ENCODE measurements around the gene GJC3.
"Not testable (repeated sequence)": the region's sequence is repeated elsewhere in the genome, so short reads cannot be mapped to it uniquely, and the experiment has no call there.

The GJC3 gene

DNA sequence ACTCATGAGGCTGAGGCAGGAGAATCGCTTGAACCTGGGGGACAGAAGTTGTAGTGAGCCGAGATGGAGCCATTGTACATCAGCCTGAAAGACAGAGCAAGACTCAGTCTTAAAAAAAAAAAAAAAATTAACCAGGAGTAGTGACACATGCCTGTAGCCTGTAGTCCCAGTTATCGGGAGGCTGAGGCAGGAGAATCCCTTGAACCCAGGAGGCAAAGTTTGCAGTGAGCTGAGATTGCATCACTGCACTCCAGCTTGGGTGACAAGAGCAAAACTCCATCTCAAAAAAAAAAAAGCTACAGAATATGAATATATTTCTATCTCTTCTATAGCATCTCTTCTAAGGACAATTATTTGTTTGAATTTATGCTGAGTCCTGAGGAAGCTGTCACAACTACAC is 39.9 kb upstream of the GJC3 start:
- Histone ChIP-seq H4K20me1 (ENCODE audit: control insufficient read depth, insufficient read depth, low read depth, low read length) (no peaks in the 10 kb centered on the region), H3K79me2 (ENCODE audit: control insufficient read depth, low read length) (no peaks in the 10 kb centered on the region), H3K9me2 (replicated peaks; ENCODE audit: control insufficient read depth, low read length) (no peaks in the 10 kb centered on the region), H3K27me3 (ENCODE audit: control insufficient read depth, low read length) (peaks cover 34% of the 10 kb centered on the region), H3F3A (ENCODE audit: control insufficient read depth, insufficient read depth) (no peaks in the 10 kb centered on the region), H3K27ac (ENCODE audit: low read depth, low read length) (no peak overlapping the region), H3K4me2 (ENCODE audit: low read length) (no peak overlapping the region), H3K36me3 (ENCODE audit: control insufficient read depth, low read length) (no peaks in the 10 kb centered on the region), H3K4me3 (ENCODE audit: low read length) (no peak overlapping the region), H3K4me1 (ENCODE audit: control insufficient read depth, low read length) (no peaks in the 10 kb centered on the region), H3K9me3 (ENCODE audit: control insufficient read depth, insufficient read depth, low read length) (no peaks in the 10 kb centered on the region)
- TF ChIP-seq EZH2phosphoT487 (IDR thresholded peaks at IDR 0.05; ENCODE audit: borderline replicate concordance, low read length), result no peak
- TF ChIP-seq CTCF (IDR thresholded peaks at IDR 0.05; ENCODE audit: low read depth, low read length, poor library complexity, severe bottlenecking), result no peak

- H3K9me3 ChIP-seq (ENCODE audit: control insufficient read depth, insufficient read depth, low read length), result no peaks in the 10 kb centered on the region
- no peaks in the 10 kb centered on the region for H3K79me2 ChIP-seq (ENCODE audit: control insufficient read depth, low read length)
- no peaks in the 10 kb centered on the region for H3F3A ChIP-seq (ENCODE audit: control insufficient read depth, insufficient read depth)
- H4K20me1 ChIP-seq (ENCODE audit: control insufficient read depth, insufficient read depth, low read depth, low read length), result no peaks in the 10 kb centered on the region
- peaks cover 33% of the 10 kb centered on the region for H3K27me3 ChIP-seq (ENCODE audit: control insufficient read depth, low read length)
- no peaks in the 10 kb centered on the region for H3K9me2 ChIP-seq (replicated peaks; ENCODE audit: control insufficient read depth, low read length)
- H3K27ac ChIP-seq (ENCODE audit: low read depth, low read length), result no peak overlapping the region
- no peak overlapping the region for H3K4me2 ChIP-seq (ENCODE audit: low read length)
- no peaks in the 10 kb centered on the region for H3K36me3 ChIP-seq (ENCODE audit: control insufficient read depth, low read length)
- peaks cover 2% of the 10 kb centered on the region for H3K4me1 ChIP-seq (ENCODE audit: control insufficient read depth, low read length)
- H3K4me3 ChIP-seq (ENCODE audit: low read length), result no peak overlapping the region
- TF ChIP-seq CTCF (IDR thresholded peaks at IDR 0.05; ENCODE audit: low read depth, low read length, poor library complexity, severe bottlenecking) (no peak), EZH2phosphoT487 (IDR thresholded peaks at IDR 0.05; ENCODE audit: borderline replicate concordance, low read length) (no peak)
These were observed 29.3 kb upstream of the GJC3 start for GRCh38 chr7:99958564-99959227.

DNA sequence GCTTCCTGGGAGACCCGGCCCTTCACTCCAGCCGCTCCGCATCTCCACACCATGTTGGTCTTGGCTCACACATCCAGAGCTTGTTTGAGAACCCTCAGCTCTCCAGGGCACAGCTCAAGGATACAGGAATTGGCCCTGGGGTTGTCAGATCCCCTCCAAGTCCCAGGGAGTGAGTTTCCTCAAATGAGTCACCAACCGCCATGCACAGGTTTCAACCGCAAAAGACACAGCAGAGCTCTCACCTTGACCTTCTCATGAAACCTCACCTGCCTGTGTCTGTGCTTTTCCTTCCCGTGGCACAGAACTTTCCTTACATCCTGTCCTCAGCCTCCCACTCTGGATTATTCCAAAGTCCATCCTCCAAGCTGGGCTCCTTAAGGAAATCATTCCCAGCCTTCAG is 25.8 kb upstream of the GJC3 start:
- TF ChIP-seq CTCF (IDR thresholded peaks at IDR 0.05; ENCODE audit: low read depth, low read length, poor library complexity, severe bottlenecking) (no peak), EZH2phosphoT487 (IDR thresholded peaks at IDR 0.05; ENCODE audit: borderline replicate concordance, low read length) (no peak)
- H3K4me2 ChIP-seq (ENCODE audit: low read length), result no peak overlapping the region
- H3K4me1 ChIP-seq (ENCODE audit: control insufficient read depth, low read length), result peaks cover 7% of the 10 kb centered on the region
- H3K4me3 ChIP-seq (ENCODE audit: low read length), result no peak overlapping the region
- H4K20me1 ChIP-seq (ENCODE audit: control insufficient read depth, insufficient read depth, low read depth, low read length), result no peaks in the 10 kb centered on the region
- no peaks in the 10 kb centered on the region for H3K79me2 ChIP-seq (ENCODE audit: control insufficient read depth, low read length)
- no peak overlapping the region for H3K27ac ChIP-seq (ENCODE audit: low read depth, low read length)
- H3K9me3 ChIP-seq (ENCODE audit: control insufficient read depth, insufficient read depth, low read length), result peaks cover 7% of the 10 kb centered on the region
- no peaks in the 10 kb centered on the region for H3K9me2 ChIP-seq (replicated peaks; ENCODE audit: control insufficient read depth, low read length)
- peaks cover 33% of the 10 kb centered on the region for H3K27me3 ChIP-seq (ENCODE audit: control insufficient read depth, low read length)
- H3K36me3 ChIP-seq (ENCODE audit: control insufficient read depth, low read length), result no peaks in the 10 kb centered on the region
- no peaks in the 10 kb centered on the region for H3F3A ChIP-seq (ENCODE audit: control insufficient read depth, insufficient read depth)

- peaks cover 33% of the 10 kb centered on the region for H3K27me3 ChIP-seq (ENCODE audit: control insufficient read depth, low read length)
- peaks cover 12% of the 10 kb centered on the region for H3K4me1 ChIP-seq (ENCODE audit: control insufficient read depth, low read length)
- not testable (repeated sequence) for H3K27ac ChIP-seq (ENCODE audit: low read depth, low read length); H3K9me2 ChIP-seq (replicated peaks; ENCODE audit: control insufficient read depth, low read length); H3K4me2 ChIP-seq (ENCODE audit: low read length); H3F3A ChIP-seq (ENCODE audit: control insufficient read depth, insufficient read depth); H4K20me1 ChIP-seq (ENCODE audit: control insufficient read depth, insufficient read depth, low read depth, low read length); H3K9me3 ChIP-seq (ENCODE audit: control insufficient read depth, insufficient read depth, low read length); H3K4me3 ChIP-seq (ENCODE audit: low read length); H3K36me3 ChIP-seq (ENCODE audit: control insufficient read depth, low read length); H3K79me2 ChIP-seq (ENCODE audit: control insufficient read depth, low read length)
These were observed 25.2 kb upstream of the GJC3 start for GRCh38 chr7:99954643-99955042.

Data from DOHH2 (cell line).